Measurements from ENCODE around the gene CLDN20. TPM values are rescaled to one million over a fixed set of nuclear protein-coding genes. Genes with fewer than 3 reads are reported as not detected.
"Not testable (repeated sequence)": the region's sequence is repeated elsewhere in the genome, so short reads cannot be mapped to it uniquely, and the experiment has no call there.

CLDN20 gene
- total and polyA plus RNA-seq, 2 of the 8 experiments (the other 6 are each of a cell fraction or from before 2014, with no cell fraction given), result not detected

- TF ChIP-seq SAP30 (IDR thresholded peaks at IDR 0.05; ENCODE audit: insufficient read depth, insufficient replicate concordance, low read length) (no peak), SIN3A (conservative IDR thresholded peaks at IDR 0.05 in 1 of 2, IDR thresholded peaks at IDR 0.05 in 1 of 2; ENCODE audit: low read depth in 1 of 2, low read length in 2 of 2) (no peak), CBX5 (IDR thresholded peaks at IDR 0.05; ENCODE audit: low read depth, low read length) (no peak), SRF (IDR thresholded peaks at IDR 0.05; ENCODE audit: low read depth, low read length) (no peak)
Observed at GRCh38 chr6:155216312-155217046, 47.3 kb upstream of the CLDN20 start (continued).

- H2AK5ac ChIP-seq (ENCODE audit: low read depth, low read length); H4K20me1 ChIP-seq (replicated peaks in 1 of 2; ENCODE audit: control insufficient read depth in 1 of 2, insufficient read depth in 2 of 2, low read length in 2 of 2); H3K79me2 ChIP-seq (ENCODE audit: control insufficient read depth in 1 of 2, insufficient read depth in 2 of 2, low read length in 2 of 2); H3K27me3 ChIP-seq (replicated peaks in 1 of 4; ENCODE audit: control insufficient read depth in 3 of 4, extremely low read depth in 1 of 4, insufficient read depth in 3 of 4, low read length in 3 of 4); H3K23ac ChIP-seq (ENCODE audit: insufficient read length); H3K9ac ChIP-seq (replicated peaks in 1 of 4; ENCODE audit: extremely low read depth in 1 of 4, low read depth in 3 of 4, low read length in 3 of 4); H2BK15ac ChIP-seq (ENCODE audit: low read length); POLR2A ChIA-PET (ENCODE audit: partially characterized antibody); H3K27ac ChIP-seq (ENCODE audit: low read depth, low read length); H3K4me1 ChIP-seq (replicated peaks in 1 of 4; ENCODE audit: control insufficient read depth in 3 of 4, insufficient read depth in 4 of 4, low read length in 3 of 4); H3K4me2 ChIP-seq (ENCODE audit: insufficient read depth in 1 of 2, low read depth in 2 of 2, low read length in 2 of 2); H3K18ac ChIP-seq (ENCODE audit: extremely low read depth, low read length); DNase-seq (ENCODE audit: low read depth in 1 of 2, low spot score in 2 of 2); H2BK12ac ChIP-seq (ENCODE audit: low read depth, low read length); H3K79me1 ChIP-seq (ENCODE audit: low read depth, low read length); H4K8ac ChIP-seq (ENCODE audit: extremely low read depth, insufficient read depth, low read length); H3K4me3 ChIP-seq (ENCODE audit: extremely low read depth in 1 of 4, insufficient read depth in 2 of 4, low read depth in 3 of 4, low read length in 4 of 4); H2BK120ac ChIP-seq (replicated peaks; ENCODE audit: low read depth, low read length); H3K9me3 ChIP-seq (ENCODE audit: insufficient read depth in 2 of 2, low read depth in 1 of 2, low read length in 1 of 2); H2BK5ac ChIP-seq (ENCODE audit: low read depth, low read length); H3K23me2 ChIP-seq (ENCODE audit: low read depth, low read length); H3K14ac ChIP-seq (ENCODE audit: insufficient read length); H2BK20ac ChIP-seq (ENCODE audit: low read length); FAIRE-seq; H3K4ac ChIP-seq (replicated peaks; ENCODE audit: insufficient read length, low read depth, low read length); H3K36me3 ChIP-seq (ENCODE audit: control insufficient read depth in 2 of 4, insufficient read depth in 4 of 4, low read length in 3 of 4); H4K91ac ChIP-seq (replicated peaks; ENCODE audit: insufficient read length, low read length); H4K5ac ChIP-seq (ENCODE audit: insufficient read length, low read depth, low read length); H3K56ac ChIP-seq (replicated peaks; ENCODE audit: insufficient read length, low read depth, low read length); H2AFZ ChIP-seq (ENCODE audit: low read length): not testable (repeated sequence)
- 95% methylated on average over 16 of the region's 20 CpGs; no CpG with 5 or more reads in 1 of the 2 experiments for WGBS, 2 experiments (ENCODE audit: extremely low coverage in 1 of 2, insufficient coverage in 1 of 2, insufficient read length in 1 of 2, insufficient replicate concordance in 2 of 2, low coverage in 1 of 2, low lambda C conversion rate in 2 of 2, missing lambda C conversion rate in 1 of 2)
- CTCF ChIA-PET (ENCODE audit: partially characterized antibody), result interaction anchor here (0.6 to 1.8 kb wide), 4 partner anchors 12 to 244 kb away, joined by 3 to 7 read pairs (median 3); no protein-coding TSS in a partner anchor
Observed at GRCh38 chr6:155218711-155219110, 45.1 kb upstream of the CLDN20 start.

All from H1 (cell line).